B cell (primary cell): ENCODE measurements around the gene TCF12. TPM values are rescaled to one million over a fixed set of nuclear protein-coding genes. Genes with fewer than 3 reads are reported as not detected.

Experiments
- ATAC-seq: fragments of 200-7000 bp; cut with Tn5 transposase; one replicate; pipeline ENCODE4 v1.10.0; 2021; ENCODE audit warnings: low read depth, mild to moderate bottlenecking, moderate number of reproducible peaks, moderate library complexity
- CTCF ChIA-PET: fragments of 350-600 bp; sonication (Branson Sonifier 250); formaldehyde crosslinking; loops from one replicate; lab custom pipeline; 2021; ENCODE audit warnings: antibody characterized with exemption, inconsistent platforms; lab: Charles Lee
- POLR2A ChIA-PET: fragments of 350-600 bp; sonication (Branson Sonifier 250); formaldehyde crosslinking; loops from one replicate; lab custom pipeline; 2021; ENCODE audit warnings: antibody characterized with exemption; lab: Charles Lee
- DNase-seq: peaks from one replicate; pipeline ENCODE4 v3.0.0; 2013
- H2AFZ ChIP-seq: 2 replicates; pipeline ENCODE4 v1.6.1; 2012; ENCODE audit warnings: mild to moderate bottlenecking, low read depth, low read length; ENCODE audit not compliant: insufficient read depth, poor library complexity, severe bottlenecking
- H3K27ac ChIP-seq, 2 donors: 1 replicate in 1 of 2; 2 replicates in 1 of 2; pipeline ENCODE4 v1.5.1; 2012 to 2013; ENCODE audit warnings: low read length in 2 of 2, mild to moderate bottlenecking in 2 of 2, moderate library complexity in 1 of 2
- H3K27me3 ChIP-seq, 4 experiments: fragments of 200-600 bp in 1 of 4; sonication (generic) in 1 of 4; replicated peaks in 1 of 4; 1 replicate in 2 of 4; 2 replicates in 2 of 4; pipeline versions ENCODE4 v1.6.1 to v1.7.0; 2013 to 2016; ENCODE audit warnings: low read length in 3 of 4, mild to moderate bottlenecking in 2 of 4, mixed read lengths in 1 of 4, moderate library complexity in 1 of 4; ENCODE audit not compliant: insufficient read depth in 4 of 4, control insufficient read depth in 3 of 4; ENCODE audit errors: control extremely low read depth in 1 of 4
- H3K36me3 ChIP-seq, 2 experiments: replicated peaks in 1 of 2; 1 replicate in 1 of 2; 2 replicates in 1 of 2; pipeline versions ENCODE4 v1.6.1 to v1.7.1; 2013; ENCODE audit warnings: low read length in 1 of 2; ENCODE audit not compliant: insufficient read depth in 2 of 2, control insufficient read depth in 1 of 2; ENCODE audit errors: control extremely low read depth in 1 of 2, extremely low read depth in 1 of 2
- H3K4me1 ChIP-seq, 2 donors: fragments of 200-600 bp in 1 of 2; sonication (generic) in 1 of 2; 1 replicate in 1 of 2; 2 replicates in 1 of 2; pipeline versions ENCODE4 v1.5.1 to v1.6.1; 2013 to 2017; ENCODE audit warnings: low read length in 2 of 2; ENCODE audit not compliant: control insufficient read depth in 2 of 2, insufficient read depth in 2 of 2
- H3K4me2 ChIP-seq: replicated peaks from 2 replicates; pipeline ENCODE3; 2012; ENCODE audit warnings: mild to moderate bottlenecking, low read depth, low read length; ENCODE audit not compliant: poor library complexity, severe bottlenecking
- H3K4me3 ChIP-seq, 5 experiments: fragments of 200-600 bp in 1 of 5; sonication (generic) in 1 of 5; 1 replicate in 3 of 5; 2 replicates in 2 of 5; pipeline versions ENCODE4 v1.5.1 to v1.7.0; 2011 to 2016; ENCODE audit warnings: low read length in 4 of 5, mild to moderate bottlenecking in 4 of 5, low read depth in 2 of 5, control low read depth in 1 of 5, moderate library complexity in 1 of 5; ENCODE audit not compliant: insufficient read depth in 1 of 5; ENCODE audit errors: control extremely low read depth in 1 of 5, extremely low read depth in 1 of 5
- H3K79me2 ChIP-seq: fragments of 200-600 bp; sonication (generic); one replicate; pipeline ENCODE4 v1.6.0; 2016; ENCODE audit warnings: low read length; ENCODE audit not compliant: control insufficient read depth, insufficient read depth
- H3K9ac ChIP-seq: fragments of 200-600 bp; sonication (generic); 2 replicates; pipeline ENCODE4 v1.6.1; 2017; ENCODE audit warnings: mild to moderate bottlenecking, low read length, moderate library complexity
- H3K9me3 ChIP-seq, 3 donors: one replicate each; pipeline versions ENCODE4 v1.6.1 to v1.7.1; 2013; ENCODE audit warnings: low read length in 2 of 3; ENCODE audit not compliant: control insufficient read depth in 2 of 3, insufficient read depth in 1 of 3; ENCODE audit errors: control extremely low read depth in 1 of 3
- H4K20me1 ChIP-seq: 2 replicates; pipeline ENCODE4 v1.6.0; 2012; ENCODE audit warnings: mild to moderate bottlenecking, low read length; ENCODE audit not compliant: insufficient read depth, control insufficient read depth, poor library complexity, severe bottlenecking
- H3K27ac Mint-ChIP-seq: one replicate; pipeline ENCODE4 v1.8.0; 2021; ENCODE audit warnings: mixed read lengths
- H3K27me3 Mint-ChIP-seq: one replicate; pipeline ENCODE4 v1.8.0; 2021; ENCODE audit warnings: mixed read lengths
- H3K4me1 Mint-ChIP-seq: one replicate; pipeline ENCODE4 v1.8.0; 2021; ENCODE audit warnings: mixed read lengths
- H3K4me3 Mint-ChIP-seq: one replicate; pipeline ENCODE4 v1.8.0; 2021; ENCODE audit warnings: mixed read lengths
- H3K9me3 Mint-ChIP-seq: one replicate; pipeline ENCODE4 v1.8.0; 2022; ENCODE audit warnings: mixed read lengths; ENCODE audit not compliant: insufficient read depth
- EZH2 ChIP-seq: IDR thresholded peaks from 2 replicates; pipeline ENCODE4 v1.6.1; 2012; ENCODE audit warnings: borderline replicate concordance, low read depth, mild to moderate bottlenecking, moderate library complexity, low read length; ENCODE audit not compliant: insufficient read depth, poor library complexity, severe bottlenecking
- WGBS: methylation state at CpG from one replicate; pipeline ENCODE4 v1.1.5; 2013; ENCODE audit warnings: missing lambda C conversion rate; ENCODE audit not compliant: insufficient coverage; 5-methylcytosine and 5-hydroxymethylcytosine counted together
- intact Hi-C: fragments of 100-400 bp; cut with micrococcal nuclease; formaldehyde crosslinking; loops from one replicate; pipeline ENCODE4 v1.10.0; 2022
- polyA plus RNA-seq: library from polyadenylated mRNA; depleted of rRNA; stranded (reverse); fragments of >200 nt; gene quantifications from 2 replicates; pipeline ENCODE4 v1.2.3, GENCODE V29; 2012
- total RNA-seq, 2 donors: library from RNA; stranded (reverse); fragments of 120-200 nt in 1 of 2; gene quantifications; 1 replicate in 1 of 2; 2 replicates in 1 of 2; pipeline versions ENCODE4 v1.2.3 to v1.2.4, GENCODE V29; 2013 to 2022
- TF ChIP-seq, protein P1 (sequence below): fragments of 200-600 bp; IDR thresholded peaks from one replicate; pipeline ENCODE4 v1.8.0; 2022; ENCODE audit warnings: antibody characterized with exemption, mild to moderate bottlenecking

TCF12 gene
- total and polyA plus RNA-seq, 2 donors (not counting 1 experiment from before 2014, with no cell fraction given) = 27.1 to 131 TPM

- peak; percentile 85 for DNase-seq
- H3K4me1 ChIP-seq = peaks cover 19 to 21% of the 10 kb centered on the region in 2 donors
- Mint-ChIP-seq H3K9me3 (no peaks in the 10 kb centered on the region), H3K4me3 (peak overlapping the region; percentile 93), H3K4me1 (peaks cover 36% of the 10 kb centered on the region), H3K27me3 (no peaks in the 10 kb centered on the region), H3K27ac (peak overlapping the region; percentile 92)
- ChIA-PET CTCF (interaction anchor here (1.0 to 1.8 kb wide), 5 partner anchors 21 to 387 kb away, joined by 3 to 12 read pairs (median 3); no protein-coding TSS in a partner anchor), POLR2A (interaction anchor here (2.1 to 3.9 kb wide), 2 partner anchors 32 to 186 kb away, joined by 7 to 31 read pairs; partner anchors contain the start of gene ZNF280D)
- no peaks in the 10 kb centered on the region for H3K9me3 ChIP-seq
- intact Hi-C loops = loop anchor here (2.0 to 10.0 kb wide), 4 partner anchors 216 to 672 kb away; no protein-coding TSS in a partner anchor
- no peaks in the 10 kb centered on the region for H3K36me3 ChIP-seq
- peak overlapping the region; percentile 94 for H3K9ac ChIP-seq
- H2AFZ ChIP-seq = peak overlapping the region; percentile 97
- WGBS = under 1% methylated on average over 81 of the region's 81 CpGs
- no peaks in the 10 kb centered on the region for H4K20me1 ChIP-seq
- no peaks in the 10 kb centered on the region for H3K27me3 ChIP-seq
- peak; percentile 28 for ATAC-seq
- peaks cover 69% of the 10 kb centered on the region for H3K79me2 ChIP-seq
- H3K4me3 ChIP-seq = peak overlapping the region; percentile 41 to 92 (median 89)
- peak overlapping the region; percentile 90 for H3K4me2 ChIP-seq
- peak overlapping the region; percentile 79 to 86 for H3K27ac ChIP-seq
- TF ChIP-seq, protein P1, sequence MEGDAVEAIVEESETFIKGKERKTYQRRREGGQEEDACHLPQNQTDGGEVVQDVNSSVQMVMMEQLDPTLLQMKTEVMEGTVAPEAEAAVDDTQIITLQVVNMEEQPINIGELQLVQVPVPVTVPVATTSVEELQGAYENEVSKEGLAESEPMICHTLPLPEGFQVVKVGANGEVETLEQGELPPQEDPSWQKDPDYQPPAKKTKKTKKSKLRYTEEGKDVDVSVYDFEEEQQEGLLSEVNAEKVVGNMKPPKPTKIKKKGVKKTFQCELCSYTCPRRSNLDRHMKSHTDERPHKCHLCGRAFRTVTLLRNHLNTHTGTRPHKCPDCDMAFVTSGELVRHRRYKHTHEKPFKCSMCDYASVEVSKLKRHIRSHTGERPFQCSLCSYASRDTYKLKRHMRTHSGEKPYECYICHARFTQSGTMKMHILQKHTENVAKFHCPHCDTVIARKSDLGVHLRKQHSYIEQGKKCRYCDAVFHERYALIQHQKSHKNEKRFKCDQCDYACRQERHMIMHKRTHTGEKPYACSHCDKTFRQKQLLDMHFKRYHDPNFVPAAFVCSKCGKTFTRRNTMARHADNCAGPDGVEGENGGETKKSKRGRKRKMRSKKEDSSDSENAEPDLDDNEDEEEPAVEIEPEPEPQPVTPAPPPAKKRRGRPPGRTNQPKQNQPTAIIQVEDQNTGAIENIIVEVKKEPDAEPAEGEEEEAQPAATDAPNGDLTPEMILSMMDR = no peak
- no peak for TF ChIP-seq EZH2
Observed at GRCh38 chr15:56919031-56919608, 676 bp downstream of the TCF12 start.
